Dermis lymphatic vessel endothelial cell (primary cell): ENCODE data around the gene CHRDL1. TPM values are rescaled to one million over a fixed set of nuclear protein-coding genes. Genes with fewer than 3 reads are reported as not detected.

Experiments used
- total RNA-seq: library from RNA; depleted of rRNA; stranded (reverse); fragments of >200 nt; gene quantifications from 2 replicates; pipeline ENCODE4 v1.2.1, GENCODE V29; 2014

Gene CHRDL1
- total RNA-seq = not detected in 2 replicates

DNA sequence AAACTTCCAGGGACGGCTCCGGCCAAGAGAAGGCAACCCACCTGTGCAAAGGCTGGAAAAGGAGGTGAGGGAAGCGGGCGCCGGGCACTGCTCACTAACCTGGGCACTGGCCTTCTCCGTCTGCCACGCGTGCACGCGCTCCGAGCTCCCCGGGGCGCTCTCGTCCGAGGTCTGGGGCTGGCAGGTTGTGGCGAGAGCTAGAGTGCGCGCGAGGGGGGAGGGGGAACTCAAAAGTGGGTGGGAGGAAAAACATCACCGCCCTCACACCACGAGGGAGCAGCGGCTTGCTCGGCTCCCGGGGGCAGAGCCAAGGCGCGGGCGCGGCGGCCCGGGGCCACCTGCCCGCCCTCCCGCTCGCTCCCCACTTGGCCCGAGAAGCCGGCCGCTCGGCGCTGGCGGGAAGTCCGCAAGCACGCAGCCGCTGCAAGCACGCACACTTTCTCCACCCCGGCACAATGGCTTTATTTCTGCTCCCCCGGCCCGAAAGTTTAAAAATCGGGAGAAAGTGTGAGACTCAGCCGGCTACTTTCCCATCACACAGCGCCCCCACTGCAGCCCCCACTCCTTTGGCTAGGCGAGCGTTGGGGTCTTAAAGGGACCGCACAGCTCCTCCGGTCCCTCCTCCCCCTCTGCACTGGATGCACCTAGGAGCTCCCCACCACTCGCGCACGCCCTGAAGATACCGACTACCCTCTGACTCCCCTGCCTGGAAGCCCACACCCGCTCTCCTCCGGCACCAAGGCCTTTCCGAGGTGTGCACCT, at the start of gene CHRDL1:
Gene CHRDL1, minus strand, starts transcription at position 173 of the 762 bp plus-strand sequence. CDS start 3,636 bp downstream, outside the sequence.

